ENCODE results near the gene TSSK1B. TPM values are rescaled to one million over a fixed set of nuclear protein-coding genes. Genes with fewer than 3 reads are reported as not detected.
"Not testable (repeated sequence)": the region's sequence is repeated elsewhere in the genome, so short reads cannot be mapped to it uniquely, and the experiment has no call there.

TSSK1B gene
- total RNA-seq, 1 experiment from 2014 or later = not detected

DNA sequence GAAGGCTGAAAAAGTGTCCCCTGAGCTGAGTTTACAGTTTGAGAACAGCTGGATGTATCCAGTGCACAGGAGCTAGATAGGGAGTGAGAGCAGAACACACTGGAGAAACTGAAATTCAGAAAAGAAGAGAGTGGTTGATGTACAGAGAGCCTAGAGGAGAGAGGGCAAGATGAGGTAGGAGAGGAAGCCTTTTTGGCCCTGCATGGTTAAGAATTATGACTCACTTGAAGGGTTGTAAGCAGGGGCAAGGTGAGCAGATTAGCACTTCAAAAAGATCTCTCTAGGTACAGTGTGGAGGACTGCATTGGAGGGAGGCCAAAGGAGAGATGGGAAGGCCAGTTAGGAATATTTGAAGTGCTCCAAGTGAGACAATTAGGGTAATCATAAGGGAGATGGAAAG, 28.2 kb upstream of the TSSK1B start:
- DNase-seq (ENCODE audit: low read depth, low spot score) (no peak), ATAC-seq (0 out of 2 replicates have a peak, but pooled peaks have one; percentile 34)
- no peak for TF ChIP-seq ELF1 (IDR thresholded peaks at IDR 0.05; ENCODE audit: borderline replicate concordance, low read depth)
- TF ChIP-seq SIN3A (IDR thresholded peaks at IDR 0.05; ENCODE audit: low read depth) = no peak
- TF ChIP-seq CBX3 (IDR thresholded peaks at IDR 0.05; ENCODE audit: low read depth) = no peak
- ChIA-PET POLR2A (no interaction called here), CTCF (no interaction called here), RAD21 (ENCODE audit: low non-redundant PET in 1 of 2, low total read pairs in 2 of 2, uncharacterized antibody in 2 of 2, unreplicated experiment in 2 of 2) (no interaction called here)
- H3K9ac ChIP-seq (ENCODE audit: low read length) = no peak overlapping the region
- H3K36me3 ChIP-seq (ENCODE audit: control insufficient read depth in 1 of 2, insufficient read depth in 2 of 2, low read length in 2 of 2) = no peaks in the 10 kb centered on the region
- H3K4me2 ChIP-seq (ENCODE audit: low read length) = no peak overlapping the region
- no peaks in the 10 kb centered on the region for H3K27me3 ChIP-seq (ENCODE audit: insufficient read depth, low read length)
- H3K9me3 ChIP-seq (ENCODE audit: control insufficient read depth in 1 of 2, insufficient read depth in 1 of 2, low read depth in 1 of 2, low read length in 2 of 2) = no peaks in the 10 kb centered on the region
- H3K4me3 ChIP-seq (replicated peaks in 1 of 2; ENCODE audit: low read depth in 1 of 2, low read length in 2 of 2) = no peak overlapping the region
- BruUV-seq (replicated peaks) = no TSS peak
- no peaks in the 10 kb centered on the region for H3K9me2 ChIP-seq (ENCODE audit: insufficient read depth)
- no peak overlapping the region for H3K27ac ChIP-seq (ENCODE audit: low read depth, low read length)
- peaks cover 0 to 5% of the 10 kb centered on the region in 2 experiments; a peak in 1 of 4 replicates for H3K4me1 ChIP-seq (ENCODE audit: control insufficient read depth in 1 of 2, insufficient read depth in 2 of 2, low read length in 2 of 2)
- no peak overlapping the region for H2AFZ ChIP-seq (ENCODE audit: low read depth, low read length, poor library complexity, severe bottlenecking)
- H4K20me1 ChIP-seq (ENCODE audit: insufficient read depth) = no peaks in the 10 kb centered on the region
- H3K79me2 ChIP-seq (ENCODE audit: insufficient read depth, low read length) = no peaks in the 10 kb centered on the region
- intact Hi-C loops (cut with micrococcal nuclease) = no loop called here

DNA sequence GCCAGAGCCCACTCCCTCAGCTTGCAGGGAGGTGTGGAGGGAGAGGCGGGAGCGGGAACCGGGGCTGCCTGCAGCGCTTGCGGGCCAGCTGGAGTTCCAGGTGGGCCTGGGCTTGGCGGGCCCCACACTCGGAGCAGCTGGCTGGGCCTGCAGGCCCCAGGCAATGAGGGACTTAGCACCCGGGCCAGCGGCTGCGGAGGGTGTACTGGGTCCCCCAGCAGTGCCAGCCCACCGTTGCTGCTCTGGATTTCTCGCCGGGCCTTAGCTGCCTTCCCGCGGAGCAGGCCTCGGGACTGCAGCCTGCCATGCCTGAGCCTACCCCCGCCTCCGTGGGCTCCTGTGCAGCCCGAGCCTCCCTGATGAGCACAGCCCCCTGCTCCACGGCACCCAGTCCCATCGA, 22.3 kb upstream of the TSSK1B start:
- H3K4me2 ChIP-seq (ENCODE audit: low read length); H3K36me3 ChIP-seq (ENCODE audit: control insufficient read depth in 1 of 2, insufficient read depth in 2 of 2, low read length in 2 of 2); DNase-seq (ENCODE audit: low read depth, low spot score); CTCF ChIA-PET; H4K20me1 ChIP-seq (ENCODE audit: insufficient read depth); H3K27ac ChIP-seq (ENCODE audit: low read depth, low read length); H3K4me3 ChIP-seq (replicated peaks in 1 of 2; ENCODE audit: low read depth in 1 of 2, low read length in 2 of 2); BruUV-seq (replicated peaks); H3K79me2 ChIP-seq (ENCODE audit: insufficient read depth, low read length); ATAC-seq; H3K4me1 ChIP-seq (ENCODE audit: control insufficient read depth in 1 of 2, insufficient read depth in 2 of 2, low read length in 2 of 2); H2AFZ ChIP-seq (ENCODE audit: low read depth, low read length, poor library complexity, severe bottlenecking); POLR2A ChIA-PET; RAD21 ChIA-PET (ENCODE audit: low non-redundant PET in 1 of 2, low total read pairs in 2 of 2, uncharacterized antibody in 2 of 2, unreplicated experiment in 2 of 2); H3K9me2 ChIP-seq (ENCODE audit: insufficient read depth); H3K27me3 ChIP-seq (ENCODE audit: insufficient read depth, low read length); intact Hi-C loops (cut with micrococcal nuclease); H3K9me3 ChIP-seq (ENCODE audit: control insufficient read depth in 1 of 2, insufficient read depth in 1 of 2, low read depth in 1 of 2, low read length in 2 of 2); H3K9ac ChIP-seq (ENCODE audit: low read length): not testable (repeated sequence)

DNA sequence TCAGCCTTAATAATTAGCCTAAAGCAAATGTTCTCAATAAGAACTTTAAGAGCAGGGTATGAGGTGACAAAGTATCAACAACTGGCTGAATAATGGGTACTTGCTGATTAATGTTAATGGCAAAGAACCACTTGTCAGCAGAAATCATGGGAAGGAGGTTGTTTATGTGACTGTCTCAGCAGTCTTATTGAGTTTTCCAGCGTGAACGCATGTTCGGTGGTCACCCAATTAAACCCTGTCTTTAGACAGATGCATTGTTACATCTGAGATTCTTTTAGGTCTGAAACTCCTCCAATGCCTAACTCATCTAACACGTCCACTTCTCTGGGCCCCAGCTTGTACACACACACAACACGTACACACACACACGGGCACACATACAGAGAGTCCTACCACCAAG, 18.2 kb upstream of the TSSK1B start:
- Histone ChIP-seq H3K27me3 (ENCODE audit: insufficient read depth, low read length) (no peaks in the 10 kb centered on the region), H2AFZ (ENCODE audit: low read depth, low read length, poor library complexity, severe bottlenecking) (no peak overlapping the region), H3K9ac (ENCODE audit: low read length) (no peak overlapping the region), H3K9me3 (ENCODE audit: control insufficient read depth in 1 of 2, insufficient read depth in 1 of 2, low read depth in 1 of 2, low read length in 2 of 2) (no peaks in the 10 kb centered on the region), H3K4me3 (replicated peaks in 1 of 2; ENCODE audit: low read depth in 1 of 2, low read length in 2 of 2) (no peak overlapping the region), H3K36me3 (ENCODE audit: control insufficient read depth in 1 of 2, insufficient read depth in 2 of 2, low read length in 2 of 2) (no peaks in the 10 kb centered on the region), H3K9me2 (ENCODE audit: insufficient read depth) (no peaks in the 10 kb centered on the region), H3K27ac (ENCODE audit: low read depth, low read length) (no peak overlapping the region), H3K4me1 (ENCODE audit: control insufficient read depth in 1 of 2, insufficient read depth in 2 of 2, low read length in 2 of 2) (no peaks in the 10 kb centered on the region), H3K4me2 (ENCODE audit: low read length) (no peak overlapping the region), H3K79me2 (ENCODE audit: insufficient read depth, low read length) (no peaks in the 10 kb centered on the region), H4K20me1 (ENCODE audit: insufficient read depth) (no peaks in the 10 kb centered on the region)
- POLR2A ChIA-PET = no interaction called here
- ATAC-seq = no peak
- CTCF ChIA-PET = no interaction called here
- TF ChIP-seq EZH2 (IDR thresholded peaks at IDR 0.05) (no peak), TCF7L2 (IDR thresholded peaks at IDR 0.05; ENCODE audit: borderline replicate concordance, extremely low read depth, insufficient read depth, insufficient read length) (no peak), POLR2AphosphoS5 (IDR thresholded peaks at IDR 0.05; ENCODE audit: low read depth, low read length) (no peak), EGR1 (IDR thresholded peaks at IDR 0.05; ENCODE audit: low read depth) (no peak), RAD21 (IDR thresholded peaks at IDR 0.05; ENCODE audit: low read depth) (no peak), POLR2A (IDR thresholded peaks at IDR 0.05; ENCODE audit: borderline replicate concordance, extremely low read depth, insufficient read depth, insufficient read length) (no peak), JUND (IDR thresholded peaks at IDR 0.05) (no peak)
- TF ChIP-seq, protein P1, sequence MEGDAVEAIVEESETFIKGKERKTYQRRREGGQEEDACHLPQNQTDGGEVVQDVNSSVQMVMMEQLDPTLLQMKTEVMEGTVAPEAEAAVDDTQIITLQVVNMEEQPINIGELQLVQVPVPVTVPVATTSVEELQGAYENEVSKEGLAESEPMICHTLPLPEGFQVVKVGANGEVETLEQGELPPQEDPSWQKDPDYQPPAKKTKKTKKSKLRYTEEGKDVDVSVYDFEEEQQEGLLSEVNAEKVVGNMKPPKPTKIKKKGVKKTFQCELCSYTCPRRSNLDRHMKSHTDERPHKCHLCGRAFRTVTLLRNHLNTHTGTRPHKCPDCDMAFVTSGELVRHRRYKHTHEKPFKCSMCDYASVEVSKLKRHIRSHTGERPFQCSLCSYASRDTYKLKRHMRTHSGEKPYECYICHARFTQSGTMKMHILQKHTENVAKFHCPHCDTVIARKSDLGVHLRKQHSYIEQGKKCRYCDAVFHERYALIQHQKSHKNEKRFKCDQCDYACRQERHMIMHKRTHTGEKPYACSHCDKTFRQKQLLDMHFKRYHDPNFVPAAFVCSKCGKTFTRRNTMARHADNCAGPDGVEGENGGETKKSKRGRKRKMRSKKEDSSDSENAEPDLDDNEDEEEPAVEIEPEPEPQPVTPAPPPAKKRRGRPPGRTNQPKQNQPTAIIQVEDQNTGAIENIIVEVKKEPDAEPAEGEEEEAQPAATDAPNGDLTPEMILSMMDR (IDR thresholded peaks at IDR 0.05 in 2 of 3, conservative IDR thresholded peaks at IDR 0.05 in 1 of 3; ENCODE audit: borderline replicate concordance in 1 of 3, insufficient read depth in 1 of 3, low read depth in 2 of 3, low read length in 2 of 3) = no peak
- TF ChIP-seq, protein P2, sequence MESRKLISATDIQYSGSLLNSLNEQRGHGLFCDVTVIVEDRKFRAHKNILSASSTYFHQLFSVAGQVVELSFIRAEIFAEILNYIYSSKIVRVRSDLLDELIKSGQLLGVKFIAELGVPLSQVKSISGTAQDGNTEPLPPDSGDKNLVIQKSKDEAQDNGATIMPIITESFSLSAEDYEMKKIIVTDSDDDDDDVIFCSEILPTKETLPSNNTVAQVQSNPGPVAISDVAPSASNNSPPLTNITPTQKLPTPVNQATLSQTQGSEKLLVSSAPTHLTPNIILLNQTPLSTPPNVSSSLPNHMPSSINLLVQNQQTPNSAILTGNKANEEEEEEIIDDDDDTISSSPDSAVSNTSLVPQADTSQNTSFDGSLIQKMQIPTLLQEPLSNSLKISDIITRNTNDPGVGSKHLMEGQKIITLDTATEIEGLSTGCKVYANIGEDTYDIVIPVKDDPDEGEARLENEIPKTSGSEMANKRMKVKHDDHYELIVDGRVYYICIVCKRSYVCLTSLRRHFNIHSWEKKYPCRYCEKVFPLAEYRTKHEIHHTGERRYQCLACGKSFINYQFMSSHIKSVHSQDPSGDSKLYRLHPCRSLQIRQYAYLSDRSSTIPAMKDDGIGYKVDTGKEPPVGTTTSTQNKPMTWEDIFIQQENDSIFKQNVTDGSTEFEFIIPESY (IDR thresholded peaks at IDR 0.05; ENCODE audit: extremely low read depth, insufficient replicate concordance, low read length) = no peak
- RAD21 ChIA-PET (ENCODE audit: low non-redundant PET in 1 of 2, low total read pairs in 2 of 2, uncharacterized antibody in 2 of 2, unreplicated experiment in 2 of 2) = no interaction called here
- no TSS peak for BruUV-seq (replicated peaks)
- DNase-seq (ENCODE audit: low read depth, low spot score) = no peak
- intact Hi-C loops (cut with micrococcal nuclease) = no loop called here

Measured in HCT116 (cell line).